Natural killer cell (primary cell): Measurements from ENCODE around the gene PCDH9. TPM values are rescaled to one million over a fixed set of nuclear protein-coding genes. Genes with fewer than 3 reads are reported as not detected.

Source experiments
- ATAC-seq, 3 donors: fragments of 150-1000 bp in 2 of 3; fragments of 200-7000 bp in 1 of 3; cut with Tn5 transposase; 1 replicate in 1 of 3; 2 replicates in 2 of 3; pipeline ENCODE4 v1.10.0; 2021; ENCODE audit warnings: mild to moderate bottlenecking in 2 of 3, moderate library complexity in 2 of 3
- DNase-seq, 2 donors: peaks; one replicate each; pipeline versions ENCODE4 v3.0.0 to v3.0.0-alpha.2; 2013 to 2021; ENCODE audit warnings: mixed read lengths in 1 of 2
- H3K27ac ChIP-seq: one replicate; pipeline ENCODE4 v1.5.1; 2013; ENCODE audit warnings: mild to moderate bottlenecking, low read length
- H3K27me3 ChIP-seq: one replicate; pipeline ENCODE4 v1.6.1; 2013; ENCODE audit warnings: low read length; ENCODE audit not compliant: control insufficient read depth, insufficient read depth
- H3K36me3 ChIP-seq: one replicate; pipeline ENCODE4 v1.6.1; 2013; ENCODE audit warnings: low read length; ENCODE audit not compliant: control insufficient read depth, insufficient read depth
- H3K4me1 ChIP-seq: one replicate; pipeline ENCODE4 v1.6.1; 2013; ENCODE audit warnings: low read length; ENCODE audit not compliant: control insufficient read depth, insufficient read depth
- H3K4me3 ChIP-seq: one replicate; pipeline ENCODE4 v1.5.1; 2013; ENCODE audit warnings: low read length
- H3K9me3 ChIP-seq: one replicate; pipeline ENCODE4 v1.6.1; 2013; ENCODE audit warnings: low read length; ENCODE audit not compliant: control insufficient read depth, insufficient read depth
- H3K27ac Mint-ChIP-seq, 2 donors: one replicate each; pipeline ENCODE4 v1.8.0; 2022; ENCODE audit warnings: mild to moderate bottlenecking in 2 of 2, mixed read lengths in 2 of 2, moderate library complexity in 1 of 2
- H3K27me3 Mint-ChIP-seq, 2 donors: one replicate each; pipeline ENCODE4 v1.8.0; 2022; ENCODE audit warnings: low read depth in 2 of 2, mixed read lengths in 2 of 2
- H3K36me3 Mint-ChIP-seq: one replicate; pipeline ENCODE4 v1.8.0; 2022; ENCODE audit warnings: mixed read lengths
- H3K4me1 Mint-ChIP-seq, 2 donors: one replicate each; pipeline ENCODE4 v1.8.0; 2022; ENCODE audit warnings: mixed read lengths in 2 of 2
- H3K4me3 Mint-ChIP-seq: one replicate; pipeline ENCODE4 v1.8.0; 2022; ENCODE audit warnings: mild to moderate bottlenecking, moderate library complexity, mixed read lengths
- H3K9me3 Mint-ChIP-seq, 2 donors: one replicate each; pipeline ENCODE4 v1.8.0; 2022; ENCODE audit warnings: mixed read lengths in 2 of 2
- CTCF ChIP-seq: fragments of 200-600 bp; IDR thresholded peaks from one replicate; pipeline ENCODE4 v1.8.0; 2022; ENCODE audit warnings: antibody characterized with exemption
- WGBS: methylation state at CpG from one replicate; pipeline ENCODE4 v1.1.7; 2013; ENCODE audit warnings: missing lambda C conversion rate; ENCODE audit not compliant: insufficient coverage; 5-methylcytosine and 5-hydroxymethylcytosine counted together
- intact Hi-C: fragments of 100-400 bp; cut with micrococcal nuclease; formaldehyde crosslinking; loops from one replicate; pipeline ENCODE4 v1.14.2; 2022
- total RNA-seq, 4 donors: library from RNA; stranded (reverse); fragments of 120-200 nt in 1 of 4; gene quantifications; one replicate each; pipeline versions ENCODE4 v1.2.3 to v1.2.4, GENCODE V29; 2013 to 2022

The PCDH9 gene
- total RNA-seq, 3 donors from 2014 or later (not counting 1 experiment from before 2014, with no cell fraction given): 0.43 to 1.5 (median 0.68) TPM

- Mint-ChIP-seq H3K9me3 (peaks cover 0 to 3% of the 10 kb centered on the region in 2 donors), H3K27ac (no peak overlapping the region), H3K4me3 (no peak overlapping the region), H3K36me3 (no peaks in the 10 kb centered on the region), H3K27me3 (peaks cover 0 to 3% of the 10 kb centered on the region in 2 donors), H3K4me1 (no peaks in the 10 kb centered on the region)
- Histone ChIP-seq H3K27me3 (no peaks in the 10 kb centered on the region), H3K9me3 (no peaks in the 10 kb centered on the region), H3K4me3 (no peak overlapping the region), H3K36me3 (no peaks in the 10 kb centered on the region), H3K27ac (no peak overlapping the region), H3K4me1 (no peaks in the 10 kb centered on the region)
- DNase-seq (no peak), ATAC-seq (no peak)
- 62% methylated on average over 2 of the region's 2 CpGs for WGBS
- TF ChIP-seq CTCF: no peak
- intact Hi-C loops: no loop called here
These were observed 709.4 kb downstream of the PCDH9 start for GRCh38 chr13:66520511-66521355.

- no peaks in the 10 kb centered on the region for H3K36me3 Mint-ChIP-seq
- no peaks in the 10 kb centered on the region for H3K36me3 ChIP-seq
These were observed 710.9 kb downstream of the PCDH9 start for GRCh38 chr13:66519259-66519658.

GRCh38 chr13:66518068-66518467, 712.1 kb downstream of the PCDH9 start:
- H3K27ac ChIP-seq: no peak overlapping the region
- Mint-ChIP-seq H3K27me3 (no peaks in the 10 kb centered on the region), H3K4me1 (no peaks in the 10 kb centered on the region), H3K9me3 (peaks cover 0 to 4% of the 10 kb centered on the region in 2 donors), H3K36me3 (no peaks in the 10 kb centered on the region), H3K4me3 (no peak overlapping the region), H3K27ac (no peak overlapping the region)
- H3K4me1 ChIP-seq: no peaks in the 10 kb centered on the region
- intact Hi-C loops: no loop called here
- H3K27me3 ChIP-seq: no peaks in the 10 kb centered on the region
- H3K9me3 ChIP-seq: no peaks in the 10 kb centered on the region
- ATAC-seq (no peak), DNase-seq (no peak)
- WGBS: 74% methylated on average over 2 of the region's 2 CpGs
- no peak overlapping the region for H3K4me3 ChIP-seq
- no peak for TF ChIP-seq CTCF
- no peaks in the 10 kb centered on the region for H3K36me3 ChIP-seq

More at GRCh38 chr13:66519259-66519658, 710.9 kb downstream of the PCDH9 start:
- Mint-ChIP-seq H3K9me3 (peaks cover 0 to 3% of the 10 kb centered on the region in 2 donors), H3K27ac (no peak overlapping the region), H3K27me3 (no peaks in the 10 kb centered on the region), H3K4me1 (no peaks in the 10 kb centered on the region), H3K4me3 (no peak overlapping the region)
- Histone ChIP-seq H3K27ac (no peak overlapping the region), H3K4me3 (no peak overlapping the region), H3K9me3 (no peaks in the 10 kb centered on the region), H3K27me3 (no peaks in the 10 kb centered on the region), H3K4me1 (no peaks in the 10 kb centered on the region)
- DNase-seq: no peak
- ATAC-seq: no peak
- intact Hi-C loops: no loop called here
- 96% methylated on average over 4 of the region's 4 CpGs for WGBS
- no peak for TF ChIP-seq CTCF
